Measurements from ENCODE around the gene PPRC1.

Gene PPRC1

DNA sequence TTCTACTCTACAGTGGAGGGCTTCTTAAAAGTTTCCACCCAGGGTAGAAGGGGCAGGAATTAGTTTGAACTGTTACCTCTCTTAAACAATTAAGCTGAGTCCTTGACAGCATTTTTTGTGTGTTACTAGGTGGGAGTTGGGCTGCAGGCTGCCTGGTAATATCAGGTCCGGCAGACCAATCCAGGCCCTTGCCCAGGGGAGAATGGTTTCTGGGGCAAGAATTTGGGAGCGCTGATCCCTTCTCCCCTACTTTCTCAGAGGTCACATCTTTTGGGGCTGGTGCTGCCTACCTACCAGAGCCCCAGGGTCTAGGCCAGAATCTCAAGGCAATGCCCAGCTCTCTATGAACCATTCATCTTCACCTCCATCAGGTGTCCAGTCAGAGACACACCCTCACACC, 1.6 kb downstream of the PPRC1 start:
- Histone ChIP-seq H3K79me2 (ENCODE audit: insufficient read depth, low read length) (peaks cover 68% of the 10 kb centered on the region), H3K9ac (ENCODE audit: low read depth, low read length) (peak overlapping the region; percentile 85), H4K20me1 (ENCODE audit: insufficient read depth, low read length) (peaks cover 58% of the 10 kb centered on the region), H3K27ac (ENCODE audit: low read length) (peak overlapping the region; percentile 87), H3K4me2 (ENCODE audit: insufficient read depth, low read length) (peak overlapping the region; percentile 83), H3K9me3 (ENCODE audit: insufficient read depth, low read length, severe bottlenecking) (no peaks in the 10 kb centered on the region), H3K27me3 (ENCODE audit: insufficient read depth, low read length, poor library complexity) (no peaks in the 10 kb centered on the region), H2AFZ (ENCODE audit: low read depth, low read length) (no peak overlapping the region), H3K36me3 (ENCODE audit: insufficient read depth, low read length) (peaks cover 56% of the 10 kb centered on the region), H3K4me3 (ENCODE audit: low read depth in 1 of 2, low read length in 2 of 2) (peak overlapping the region; percentile 71 to 85; a peak in 3 of 4 replicates), H3K4me1 (ENCODE audit: insufficient read depth, low read length) (peaks cover 43% of the 10 kb centered on the region)
- ATAC-seq (ENCODE audit: insufficient read depth, low read depth) (no peak), DNase-seq (no peak)
- TF ChIP-seq, protein P1, sequence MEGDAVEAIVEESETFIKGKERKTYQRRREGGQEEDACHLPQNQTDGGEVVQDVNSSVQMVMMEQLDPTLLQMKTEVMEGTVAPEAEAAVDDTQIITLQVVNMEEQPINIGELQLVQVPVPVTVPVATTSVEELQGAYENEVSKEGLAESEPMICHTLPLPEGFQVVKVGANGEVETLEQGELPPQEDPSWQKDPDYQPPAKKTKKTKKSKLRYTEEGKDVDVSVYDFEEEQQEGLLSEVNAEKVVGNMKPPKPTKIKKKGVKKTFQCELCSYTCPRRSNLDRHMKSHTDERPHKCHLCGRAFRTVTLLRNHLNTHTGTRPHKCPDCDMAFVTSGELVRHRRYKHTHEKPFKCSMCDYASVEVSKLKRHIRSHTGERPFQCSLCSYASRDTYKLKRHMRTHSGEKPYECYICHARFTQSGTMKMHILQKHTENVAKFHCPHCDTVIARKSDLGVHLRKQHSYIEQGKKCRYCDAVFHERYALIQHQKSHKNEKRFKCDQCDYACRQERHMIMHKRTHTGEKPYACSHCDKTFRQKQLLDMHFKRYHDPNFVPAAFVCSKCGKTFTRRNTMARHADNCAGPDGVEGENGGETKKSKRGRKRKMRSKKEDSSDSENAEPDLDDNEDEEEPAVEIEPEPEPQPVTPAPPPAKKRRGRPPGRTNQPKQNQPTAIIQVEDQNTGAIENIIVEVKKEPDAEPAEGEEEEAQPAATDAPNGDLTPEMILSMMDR (IDR thresholded peaks at IDR 0.05; ENCODE audit: borderline replicate concordance, extremely low read depth, low read length, poor library complexity, severe bottlenecking): no peak
- TF ChIP-seq EZH2 (IDR thresholded peaks at IDR 0.05; ENCODE audit: borderline replicate concordance, low read depth, low read length, severe bottlenecking): no peak

DNA sequence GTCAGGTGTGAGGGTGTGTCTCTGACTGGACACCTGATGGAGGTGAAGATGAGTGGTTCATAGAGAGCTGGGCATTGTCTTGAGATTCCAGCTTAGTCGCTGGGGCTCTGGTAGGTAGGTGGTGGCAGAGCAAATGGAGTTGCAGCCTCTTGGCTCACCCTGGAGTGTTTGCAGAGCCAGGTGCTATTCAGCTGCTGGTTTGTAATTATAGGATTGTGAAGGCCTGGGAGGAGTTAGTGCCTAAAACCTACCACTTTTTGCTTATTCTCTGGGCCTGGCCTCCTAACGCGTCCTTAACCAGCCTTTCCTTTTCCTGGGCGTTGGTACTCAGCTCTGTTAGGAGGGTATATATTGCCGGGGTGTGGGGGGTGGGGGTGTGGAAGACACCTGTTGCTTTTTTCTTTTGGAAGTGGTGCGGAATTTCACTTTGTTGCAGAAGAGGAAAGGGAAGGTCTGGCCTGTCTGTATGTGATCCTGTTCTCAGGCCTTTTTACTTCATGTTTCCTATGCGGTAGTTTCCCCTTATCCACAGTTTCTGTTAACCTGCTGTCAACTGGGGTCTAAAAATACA, 3.2 kb downstream of the PPRC1 start:
- peaks cover 84% of the 10 kb centered on the region for H3K79me2 ChIP-seq (ENCODE audit: insufficient read depth, low read length)
- H3K27ac ChIP-seq (ENCODE audit: low read length): no peak overlapping the region
- peaks cover 43% of the 10 kb centered on the region for H3K4me1 ChIP-seq (ENCODE audit: insufficient read depth, low read length)
- peaks cover 72% of the 10 kb centered on the region for H3K36me3 ChIP-seq (ENCODE audit: insufficient read depth, low read length)
- H4K20me1 ChIP-seq (ENCODE audit: insufficient read depth, low read length): peaks cover 74% of the 10 kb centered on the region
- DNase-seq: no peak
- H3K4me2 ChIP-seq (ENCODE audit: insufficient read depth, low read length): peak overlapping the region; percentile 83
- no peak overlapping the region for H2AFZ ChIP-seq (ENCODE audit: low read depth, low read length)
- H3K9me3 ChIP-seq (ENCODE audit: insufficient read depth, low read length, severe bottlenecking): no peaks in the 10 kb centered on the region
- H3K27me3 ChIP-seq (ENCODE audit: insufficient read depth, low read length, poor library complexity): no peaks in the 10 kb centered on the region
- no peak for ATAC-seq (ENCODE audit: insufficient read depth, low read depth)
- TF ChIP-seq, protein P1 (IDR thresholded peaks at IDR 0.05; ENCODE audit: borderline replicate concordance, extremely low read depth, low read length, poor library complexity, severe bottlenecking): no peak
- no peak for TF ChIP-seq EZH2 (IDR thresholded peaks at IDR 0.05; ENCODE audit: borderline replicate concordance, low read depth, low read length, severe bottlenecking)
- H3K4me3 ChIP-seq (ENCODE audit: low read depth in 1 of 2, low read length in 2 of 2): peak overlapping the region in 1 of 2 experiments; percentile 31; a peak in 2 of 4 replicates
- H3K9ac ChIP-seq (ENCODE audit: low read depth, low read length): peak overlapping the region; percentile 16; the same call in 1 of the 2 replicates

DNA sequence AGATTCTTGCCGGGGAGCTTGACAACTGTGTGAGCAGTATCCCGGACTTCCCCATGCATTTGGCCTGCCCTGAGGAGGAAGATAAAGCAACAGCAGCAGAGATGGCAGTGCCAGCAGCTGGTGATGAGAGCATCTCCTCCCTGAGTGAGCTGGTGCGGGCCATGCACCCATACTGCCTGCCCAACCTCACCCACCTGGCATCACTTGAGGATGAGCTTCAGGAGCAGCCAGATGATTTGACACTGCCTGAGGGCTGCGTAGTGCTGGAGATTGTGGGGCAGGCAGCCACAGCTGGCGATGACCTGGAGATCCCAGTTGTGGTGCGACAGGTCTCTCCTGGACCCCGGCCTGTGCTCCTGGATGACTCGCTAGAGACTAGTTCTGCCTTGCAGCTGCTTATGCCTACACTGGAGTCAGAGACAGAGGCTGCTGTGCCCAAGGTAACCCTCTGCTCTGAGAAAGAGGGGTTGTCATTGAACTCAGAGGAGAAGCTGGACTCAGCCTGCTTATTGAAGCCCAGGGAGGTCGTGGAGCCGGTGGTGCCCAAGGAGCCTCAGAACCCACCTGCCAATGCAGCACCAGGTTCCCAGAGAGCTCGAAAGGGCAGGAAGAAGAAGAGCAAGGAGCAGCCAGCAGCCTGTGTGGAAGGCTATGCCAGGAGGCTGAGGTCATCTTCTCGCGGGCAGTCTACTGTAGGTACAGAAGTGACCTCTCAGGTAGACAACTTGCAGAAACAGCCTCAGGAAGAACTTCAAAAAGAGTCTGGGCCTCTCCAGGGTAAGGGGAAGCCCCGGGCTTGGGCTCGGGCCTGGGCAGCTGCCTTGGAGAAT, 6.7 kb downstream of the PPRC1 start:
- ATAC-seq (ENCODE audit: insufficient read depth, low read depth) (no peak), DNase-seq (no peak)
- no peaks in the 10 kb centered on the region for H3K9me3 ChIP-seq (ENCODE audit: insufficient read depth, low read length, severe bottlenecking)
- H3K27ac ChIP-seq (ENCODE audit: low read length): no peak overlapping the region
- H3K79me2 ChIP-seq (ENCODE audit: insufficient read depth, low read length): peaks cover 89% of the 10 kb centered on the region
- H3K4me1 ChIP-seq (ENCODE audit: insufficient read depth, low read length): peaks cover 25% of the 10 kb centered on the region
- H3K9ac ChIP-seq (ENCODE audit: low read depth, low read length): no peak overlapping the region
- H4K20me1 ChIP-seq (ENCODE audit: insufficient read depth, low read length): peaks cover 84% of the 10 kb centered on the region
- H3K4me3 ChIP-seq (ENCODE audit: low read depth in 1 of 2, low read length in 2 of 2): no peak overlapping the region
- no peak overlapping the region for H3K4me2 ChIP-seq (ENCODE audit: insufficient read depth, low read length)
- no peak overlapping the region for H2AFZ ChIP-seq (ENCODE audit: low read depth, low read length)
- no peaks in the 10 kb centered on the region for H3K27me3 ChIP-seq (ENCODE audit: insufficient read depth, low read length, poor library complexity)
- peaks cover 97% of the 10 kb centered on the region for H3K36me3 ChIP-seq (ENCODE audit: insufficient read depth, low read length)
- no peak for TF ChIP-seq EZH2 (IDR thresholded peaks at IDR 0.05; ENCODE audit: borderline replicate concordance, low read depth, low read length, severe bottlenecking)

DNA sequence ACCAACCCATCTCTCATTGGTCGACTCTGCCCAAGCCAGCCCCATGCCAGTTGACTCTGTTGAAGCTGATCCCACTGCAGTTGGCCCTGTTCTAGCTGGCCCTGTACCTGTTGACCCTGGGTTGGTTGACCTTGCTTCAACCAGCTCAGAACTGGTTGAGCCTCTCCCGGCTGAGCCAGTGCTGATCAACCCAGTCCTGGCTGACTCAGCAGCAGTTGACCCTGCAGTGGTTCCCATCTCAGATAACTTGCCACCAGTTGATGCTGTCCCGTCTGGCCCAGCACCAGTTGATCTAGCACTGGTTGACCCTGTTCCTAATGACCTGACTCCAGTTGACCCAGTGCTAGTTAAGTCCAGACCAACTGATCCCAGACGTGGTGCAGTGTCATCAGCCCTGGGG, 7.4 kb downstream of the PPRC1 start:
- no peak overlapping the region for H2AFZ ChIP-seq (ENCODE audit: low read depth, low read length)
- H3K4me2 ChIP-seq (ENCODE audit: insufficient read depth, low read length): no peak overlapping the region
- H3K9me3 ChIP-seq (ENCODE audit: insufficient read depth, low read length, severe bottlenecking): no peaks in the 10 kb centered on the region
- H3K4me1 ChIP-seq (ENCODE audit: insufficient read depth, low read length): peaks cover 17% of the 10 kb centered on the region
- H3K9ac ChIP-seq (ENCODE audit: low read depth, low read length): no peak overlapping the region
- peaks cover 96% of the 10 kb centered on the region for H3K36me3 ChIP-seq (ENCODE audit: insufficient read depth, low read length)
- H3K27me3 ChIP-seq (ENCODE audit: insufficient read depth, low read length, poor library complexity): no peaks in the 10 kb centered on the region
- H3K27ac ChIP-seq (ENCODE audit: low read length): no peak overlapping the region
- H4K20me1 ChIP-seq (ENCODE audit: insufficient read depth, low read length): peaks cover 83% of the 10 kb centered on the region
- TF ChIP-seq, protein P1 (IDR thresholded peaks at IDR 0.05; ENCODE audit: borderline replicate concordance, extremely low read depth, low read length, poor library complexity, severe bottlenecking): no peak
- H3K79me2 ChIP-seq (ENCODE audit: insufficient read depth, low read length): peaks cover 87% of the 10 kb centered on the region
- no peak overlapping the region for H3K4me3 ChIP-seq (ENCODE audit: low read depth in 1 of 2, low read length in 2 of 2)
- no peak for DNase-seq
- ATAC-seq (ENCODE audit: insufficient read depth, low read depth): no peak

Data from DND-41 (cell line).